Endothelial cell of umbilical vein (primary cell): ENCODE results near the gene COL5A1. TPM values are rescaled to one million over a fixed set of nuclear protein-coding genes. Genes with fewer than 3 reads are reported as not detected.

Experiments used
- BruUV-seq: library from RNA; stranded (reverse); fragments of 400-500 nt; replicated peaks from 2 replicates; lab custom pipeline; 2021; lab: Mats Ljungman, UMichigan
- CTCF ChIA-PET: fragments of 300-600, 350-600 bp; sonication (Branson Sonifier 250); formaldehyde crosslinking; loops from one replicate; lab custom pipeline; 2021; ENCODE audit warnings: antibody characterized with exemption, inconsistent platforms; lab: Charles Lee
- POLR2A ChIA-PET: fragments of 300-600, 350-600 bp; sonication (Branson Sonifier 250); formaldehyde crosslinking; loops from one replicate; lab custom pipeline; 2021; ENCODE audit warnings: antibody characterized with exemption, inconsistent platforms; lab: Charles Lee
- DNase-seq: peaks from one replicate; pipeline ENCODE4 v3.0.0-alpha.2; 2011; ENCODE audit warnings: low read depth, low spot score
- FAIRE-seq: peaks from 2 replicates; lab custom pipeline; 2011; peaks lifted over from hg19 to GRCh38; lab: Jason Lieb, UNC
- H2AFZ ChIP-seq: 2 replicates; pipeline ENCODE4 v1.6.0; 2012; ENCODE audit warnings: low read depth, low read length, control low read depth, inconsistent platforms
- H3K27ac ChIP-seq: 2 replicates; pipeline ENCODE4 v1.5.1; 2011; ENCODE audit warnings: low read depth, mild to moderate bottlenecking, control low read depth, low read length, moderate library complexity; ENCODE audit not compliant: insufficient read depth
- H3K27me3 ChIP-seq, 2 experiments: 2 replicates each; pipeline versions ENCODE4 v1.6.0 to v1.6.1; 2011; ENCODE audit warnings: low read length in 2 of 2, mixed read lengths in 1 of 2; ENCODE audit not compliant: control insufficient read depth in 2 of 2, insufficient read depth in 2 of 2
- H3K36me3 ChIP-seq, 2 experiments: 2 replicates in 1 of 2; 3 replicates in 1 of 2; pipeline ENCODE4 v1.5.1; 2011; ENCODE audit warnings: low read length in 2 of 2, mild to moderate bottlenecking in 1 of 2, moderate library complexity in 1 of 2; ENCODE audit not compliant: control insufficient read depth in 2 of 2, insufficient read depth in 2 of 2; ENCODE audit errors: extremely low read depth in 1 of 2
- H3K4me1 ChIP-seq: 3 replicates; pipeline ENCODE4 v1.5.1; 2011; ENCODE audit warnings: mild to moderate bottlenecking, low read length; ENCODE audit not compliant: control insufficient read depth, insufficient read depth; ENCODE audit errors: extremely low read depth
- H3K4me2 ChIP-seq: 2 replicates; pipeline ENCODE4 v1.6.1; 2011; ENCODE audit warnings: low read length, control low read depth, mixed read lengths; ENCODE audit not compliant: insufficient read depth
- H3K4me3 ChIP-seq, 3 experiments: fragments of 200-600 bp in 1 of 3; sonication (generic), shearing (Covaris generic) in 1 of 3; replicated peaks in 1 of 3; 2 replicates each; pipeline ENCODE4 v1.5.1; 2011 to 2016; ENCODE audit warnings: control low read depth in 3 of 3, low read length in 3 of 3, mild to moderate bottlenecking in 2 of 3, inconsistent platforms in 1 of 3, low read depth in 1 of 3, moderate library complexity in 1 of 3; ENCODE audit not compliant: insufficient read depth in 1 of 3
- H3K79me2 ChIP-seq: 2 replicates; pipeline ENCODE4 v1.6.0; 2012; ENCODE audit warnings: low read length, inconsistent platforms; ENCODE audit not compliant: control insufficient read depth, insufficient read depth
- H3K9ac ChIP-seq: replicated peaks from 2 replicates; pipeline ENCODE3; 2011; ENCODE audit warnings: low read length, control low read depth; ENCODE audit not compliant: insufficient read depth; ENCODE audit errors: extremely low read depth
- H3K9me1 ChIP-seq: replicated peaks from 3 replicates; pipeline ENCODE4 v1.6.0; 2011; ENCODE audit warnings: mild to moderate bottlenecking, low read length; ENCODE audit not compliant: control insufficient read depth, insufficient read depth; ENCODE audit errors: extremely low read depth
- H3K9me3 ChIP-seq: replicated peaks from 2 replicates; pipeline ENCODE4 v1.5.1; 2012; ENCODE audit warnings: low read length, inconsistent platforms; ENCODE audit not compliant: control insufficient read depth, insufficient read depth
- H4K20me1 ChIP-seq: replicated peaks from 2 replicates; pipeline ENCODE3; 2011; ENCODE audit warnings: mild to moderate bottlenecking, low read length; ENCODE audit not compliant: control insufficient read depth, insufficient read depth; ENCODE audit errors: extremely low read depth
- EZH2 ChIP-seq: IDR thresholded peaks from 2 replicates; pipeline ENCODE4 v1.6.1; 2012; ENCODE audit warnings: borderline replicate concordance, low read depth, mild to moderate bottlenecking, moderate library complexity, low read length, inconsistent platforms; ENCODE audit not compliant: severe bottlenecking
- FOS ChIP-seq: IDR thresholded peaks from 2 replicates; pipeline ENCODE4 v1.6.1; 2011; ENCODE audit warnings: mild to moderate bottlenecking, low read length, moderate library complexity, borderline replicate concordance; ENCODE audit not compliant: insufficient read depth
- GATA2 ChIP-seq: IDR thresholded peaks from 2 replicates; pipeline ENCODE4 v1.7.0; 2011; ENCODE audit warnings: low read depth, mild to moderate bottlenecking, moderate library complexity, mixed read lengths, low read length; ENCODE audit not compliant: insufficient read length, insufficient read depth
- JUN ChIP-seq: IDR thresholded peaks from 2 replicates; pipeline ENCODE4 v1.6.1; 2011; ENCODE audit warnings: borderline replicate concordance, low read depth; ENCODE audit not compliant: insufficient read length, insufficient read depth
- MYC ChIP-seq: IDR thresholded peaks from one replicate; pipeline ENCODE4 v1.6.1; 2011; ENCODE audit warnings: mild to moderate bottlenecking, low read depth, low read length
- POLR2A ChIP-seq: IDR thresholded peaks from 2 replicates; pipeline ENCODE4 v1.6.1; 2012; ENCODE audit warnings: low read depth, mild to moderate bottlenecking, control low read depth, low read length
- POLR2AphosphoS5 ChIP-seq: IDR thresholded peaks from 2 replicates; pipeline ENCODE4 v1.6.1; 2012; ENCODE audit warnings: low read depth, mild to moderate bottlenecking, control low read depth, low read length, moderate library complexity; ENCODE audit not compliant: insufficient read depth
- dilution Hi-C: fragments of 300-500 bp; cut with MboI; formaldehyde crosslinking; loops from one replicate; pipeline ENCODE4 v1.15.0; 2019; ENCODE audit warnings: low sequenced_read_pairs; ENCODE audit not compliant: extremely low pct_ligation_motif_present
- intact Hi-C: fragments of 100-400 bp; cut with micrococcal nuclease; formaldehyde crosslinking; loops from one replicate; pipeline ENCODE4 v1.10.0; 2022
- polyA plus RNA-seq, 4 experiments: library from polyadenylated mRNA; depleted of rRNA in 3 of 4; stranded (reverse) in 3 of 4; unstranded in 1 of 4; fragments of >200 nt; gene quantifications; 2 replicates each; pipeline versions ENCODE4 v1.2.1 to v1.2.3, GENCODE V29; 2011 to 2012; ENCODE audit warnings: missing spikeins in 1 of 4
- total RNA-seq: library from RNA; stranded (reverse); gene quantifications from 2 replicates; pipeline ENCODE4 v1.2.3, GENCODE V29; 2021
- TF ChIP-seq, protein P1 (sequence below): IDR thresholded peaks from 2 replicates; pipeline ENCODE4 v1.6.1; 2011; ENCODE audit not compliant: insufficient read depth, insufficient read length
- TF ChIP-seq, protein P2 (sequence below), 2 donors: IDR thresholded peaks; 1 replicate in 1 of 2; 2 replicates in 1 of 2; pipeline ENCODE4 v1.5.1; 2011; ENCODE audit warnings: low read length in 2 of 2, mild to moderate bottlenecking in 2 of 2, moderate library complexity in 2 of 2, control low read depth in 1 of 2, inconsistent platforms in 1 of 2, low read depth in 1 of 2; ENCODE audit not compliant: insufficient read depth in 1 of 2; ENCODE audit errors: extremely low read depth in 1 of 2

COL5A1 gene
- total and polyA plus RNA-seq, 2 donors (not counting 3 experiments of a cell fraction or from before 2014, with no cell fraction given): 97.4 to 175 TPM

GRCh38 chr9:134604834-134605233, 36.8 kb upstream of the COL5A1 start:
- Histone ChIP-seq H3K27ac (no peak overlapping the region), H3K4me3 (no peak overlapping the region), H3K9me1 (no peaks in the 10 kb centered on the region), H4K20me1 (no peaks in the 10 kb centered on the region), H3K79me2 (no peaks in the 10 kb centered on the region), H3K27me3 (no peaks in the 10 kb centered on the region), H3K36me3 (no peaks in the 10 kb centered on the region), H3K4me2 (no peak overlapping the region), H2AFZ (no peak overlapping the region), H3K9me3 (no peaks in the 10 kb centered on the region), H3K9ac (no peak overlapping the region), H3K4me1 (peaks cover 19% of the 10 kb centered on the region)
- FAIRE-seq (no peak), DNase-seq (no peak)
- BruUV-seq: no TSS peak
- ChIA-PET POLR2A (no interaction called here), CTCF (no interaction called here)
- dilution Hi-C loops: no loop called here
- no peak for TF ChIP-seq GATA2
- no peak for TF ChIP-seq FOS
- no peak for TF ChIP-seq EZH2
- TF ChIP-seq POLR2AphosphoS5: no peak
- TF ChIP-seq MYC: no peak
- TF ChIP-seq, protein P1, sequence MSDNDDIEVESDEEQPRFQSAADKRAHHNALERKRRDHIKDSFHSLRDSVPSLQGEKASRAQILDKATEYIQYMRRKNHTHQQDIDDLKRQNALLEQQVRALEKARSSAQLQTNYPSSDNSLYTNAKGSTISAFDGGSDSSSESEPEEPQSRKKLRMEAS: no peak
- TF ChIP-seq JUN: no peak
- TF ChIP-seq POLR2A: no peak
- TF ChIP-seq, protein P2, sequence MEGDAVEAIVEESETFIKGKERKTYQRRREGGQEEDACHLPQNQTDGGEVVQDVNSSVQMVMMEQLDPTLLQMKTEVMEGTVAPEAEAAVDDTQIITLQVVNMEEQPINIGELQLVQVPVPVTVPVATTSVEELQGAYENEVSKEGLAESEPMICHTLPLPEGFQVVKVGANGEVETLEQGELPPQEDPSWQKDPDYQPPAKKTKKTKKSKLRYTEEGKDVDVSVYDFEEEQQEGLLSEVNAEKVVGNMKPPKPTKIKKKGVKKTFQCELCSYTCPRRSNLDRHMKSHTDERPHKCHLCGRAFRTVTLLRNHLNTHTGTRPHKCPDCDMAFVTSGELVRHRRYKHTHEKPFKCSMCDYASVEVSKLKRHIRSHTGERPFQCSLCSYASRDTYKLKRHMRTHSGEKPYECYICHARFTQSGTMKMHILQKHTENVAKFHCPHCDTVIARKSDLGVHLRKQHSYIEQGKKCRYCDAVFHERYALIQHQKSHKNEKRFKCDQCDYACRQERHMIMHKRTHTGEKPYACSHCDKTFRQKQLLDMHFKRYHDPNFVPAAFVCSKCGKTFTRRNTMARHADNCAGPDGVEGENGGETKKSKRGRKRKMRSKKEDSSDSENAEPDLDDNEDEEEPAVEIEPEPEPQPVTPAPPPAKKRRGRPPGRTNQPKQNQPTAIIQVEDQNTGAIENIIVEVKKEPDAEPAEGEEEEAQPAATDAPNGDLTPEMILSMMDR (IDR thresholded peaks at IDR 0.05; ENCODE audit: extremely low read depth in 1 of 2, insufficient read depth in 1 of 2, low read depth in 1 of 2, low read length in 2 of 2): no peak
- intact Hi-C loops: no loop called here
